ENCODE results near the gene TMEM39B. TPM values are rescaled to one million over a fixed set of nuclear protein-coding genes. Genes with fewer than 3 reads are reported as not detected.

The TMEM39B gene
- polyA plus RNA-seq, 1 donor from 2014 or later, result 18.1 TPM

GRCh38 chr1:32031578-32032274 lies 41.0 kb upstream of the TMEM39B start:
- H3K27ac ChIP-seq (ENCODE audit: low read length), result no peak overlapping the region
- no peaks in the 10 kb centered on the region for H3K9me3 ChIP-seq (ENCODE audit: low read length)
- H3F3A ChIP-seq (ENCODE audit: insufficient read depth, low read length, poor library complexity, severe bottlenecking), result no peaks in the 10 kb centered on the region
- peaks cover 9% of the 10 kb centered on the region for H3K36me3 ChIP-seq (ENCODE audit: insufficient read depth, low read length)
- H3K9ac ChIP-seq (ENCODE audit: low read length), result no peak overlapping the region
- no peak overlapping the region for H3K4me3 ChIP-seq (ENCODE audit: low read length)
- TF ChIP-seq POLR2AphosphoS5 (IDR thresholded peaks at IDR 0.05) (no peak), MXI1 (conservative IDR thresholded peaks at IDR 0.05; ENCODE audit: poor library complexity, severe bottlenecking) (no peak), REST (IDR thresholded peaks at IDR 0.05; ENCODE audit: borderline replicate concordance) (no peak), SMC3 (conservative IDR thresholded peaks at IDR 0.05; ENCODE audit: poor library complexity) (no peak), EZH2 (IDR thresholded peaks at IDR 0.05; ENCODE audit: borderline replicate concordance, insufficient read depth, low read length, poor library complexity, severe bottlenecking) (no peak)
- H3K79me2 ChIP-seq (replicated peaks; ENCODE audit: insufficient read depth, low read length), result peaks cover 88% of the 10 kb centered on the region
- H3K9me2 ChIP-seq (ENCODE audit: insufficient read depth, low read length), result no peaks in the 10 kb centered on the region
- H4K20me1 ChIP-seq (ENCODE audit: insufficient read depth), result peaks cover 76% of the 10 kb centered on the region
- H2AFZ ChIP-seq (ENCODE audit: low read depth, low read length), result no peak overlapping the region
- H3K27me3 ChIP-seq (ENCODE audit: insufficient read depth, low read depth, low read length), result no peaks in the 10 kb centered on the region
- H3K4me2 ChIP-seq (ENCODE audit: low read length), result no peak overlapping the region

DNA sequence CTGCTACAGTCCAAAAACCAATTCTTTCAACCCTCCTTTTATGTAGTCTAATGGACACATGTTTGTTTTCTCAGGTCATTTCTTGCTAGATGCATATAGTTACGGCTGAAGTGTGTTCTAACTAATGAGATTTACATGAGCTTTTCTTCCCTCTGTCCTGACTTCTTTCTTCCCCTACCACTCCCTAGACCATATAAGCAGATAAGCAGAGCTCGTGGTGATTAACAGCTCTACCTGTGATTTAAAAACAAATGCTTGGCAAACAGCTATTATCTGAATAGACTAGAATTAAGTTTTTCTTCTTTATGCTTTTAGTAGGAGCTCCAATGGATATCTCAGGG lies 40.5 kb upstream of the TMEM39B start:
- H3K9ac ChIP-seq (ENCODE audit: low read length), result no peak overlapping the region
- H3K36me3 ChIP-seq (ENCODE audit: insufficient read depth, low read length), result peaks cover 9% of the 10 kb centered on the region
- no peaks in the 10 kb centered on the region for H3K27me3 ChIP-seq (ENCODE audit: insufficient read depth, low read depth, low read length)
- no peak overlapping the region for H3K4me2 ChIP-seq (ENCODE audit: low read length)
- no peak for TF ChIP-seq SMC3 (conservative IDR thresholded peaks at IDR 0.05; ENCODE audit: poor library complexity)
- no peak for TF ChIP-seq MXI1 (conservative IDR thresholded peaks at IDR 0.05; ENCODE audit: poor library complexity, severe bottlenecking)
- no peak for TF ChIP-seq EZH2 (IDR thresholded peaks at IDR 0.05; ENCODE audit: borderline replicate concordance, insufficient read depth, low read length, poor library complexity, severe bottlenecking)
- no peak for TF ChIP-seq EP300 (conservative IDR thresholded peaks at IDR 0.05; ENCODE audit: poor library complexity, severe bottlenecking)
- no peak for TF ChIP-seq RAD21 (conservative IDR thresholded peaks at IDR 0.05)
- no peak for TF ChIP-seq TAF1 (IDR thresholded peaks at IDR 0.05; ENCODE audit: low read depth)
- TF ChIP-seq REST (IDR thresholded peaks at IDR 0.05; ENCODE audit: borderline replicate concordance), result no peak
- TF ChIP-seq POLR2AphosphoS5 (IDR thresholded peaks at IDR 0.05), result no peak
- no peak overlapping the region for H3K27ac ChIP-seq (ENCODE audit: low read length)
- H3K79me2 ChIP-seq (replicated peaks; ENCODE audit: insufficient read depth, low read length), result peaks cover 88% of the 10 kb centered on the region
- H3K9me2 ChIP-seq (ENCODE audit: insufficient read depth, low read length), result no peaks in the 10 kb centered on the region
- peaks cover 78% of the 10 kb centered on the region for H4K20me1 ChIP-seq (ENCODE audit: insufficient read depth)
- H2AFZ ChIP-seq (ENCODE audit: low read depth, low read length), result no peak overlapping the region
- no peak overlapping the region for H3K4me3 ChIP-seq (ENCODE audit: low read length)
- H3K9me3 ChIP-seq (ENCODE audit: low read length), result no peaks in the 10 kb centered on the region
- H3F3A ChIP-seq (ENCODE audit: insufficient read depth, low read length, poor library complexity, severe bottlenecking), result no peaks in the 10 kb centered on the region
